Measurements from ENCODE around the gene CCDC6. TPM values are rescaled to one million over a fixed set of nuclear protein-coding genes. Genes with fewer than 3 reads are reported as not detected.
"Not testable (repeated sequence)": the region's sequence is repeated elsewhere in the genome, so short reads cannot be mapped to it uniquely, and the experiment has no call there.

Gene CCDC6
- 100 to 1,000 TPM in 1 of 4 donors, 10 to 100 TPM in 3; 65.5 to 104 (median 76.2) TPM for total RNA-seq

DNA sequence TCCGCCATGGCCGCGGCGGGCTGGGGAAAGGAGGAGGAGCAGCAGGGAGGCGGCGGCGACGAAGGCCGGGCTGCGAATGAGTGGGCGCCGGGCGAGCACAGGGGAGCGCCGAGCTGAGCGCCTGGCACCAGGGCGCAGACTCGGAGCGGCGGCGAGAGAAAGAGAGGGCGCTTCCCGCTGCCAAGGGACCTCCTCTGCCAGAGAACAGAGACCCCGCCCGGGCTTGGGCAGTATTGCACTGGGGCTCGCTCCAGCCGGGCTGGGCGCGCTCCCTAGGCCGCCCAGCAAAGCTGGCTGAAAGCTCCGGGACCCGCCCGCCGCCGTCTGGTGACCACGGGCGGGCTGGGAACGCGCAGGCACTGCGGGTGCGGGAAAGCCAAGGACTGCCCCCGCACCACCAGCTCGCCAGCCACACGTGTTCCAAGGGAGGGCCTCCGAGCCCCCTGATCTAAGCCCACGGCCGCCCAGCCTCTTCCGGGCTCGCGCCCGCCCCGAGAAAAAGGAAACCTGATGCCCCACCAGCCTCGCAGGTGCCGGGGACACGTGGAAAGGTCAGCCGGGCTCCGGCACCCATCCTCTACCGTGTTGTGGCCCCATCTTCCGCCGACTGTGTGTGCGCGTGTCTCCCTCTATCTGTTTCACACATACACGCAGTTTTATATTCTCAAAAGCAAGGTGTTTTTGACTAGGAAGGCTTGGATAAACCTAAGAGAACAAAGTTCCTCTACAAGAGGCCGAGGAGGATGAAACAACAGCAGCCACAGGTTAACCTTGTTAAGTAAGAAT is at the start of gene CCDC6:
CCDC6 (minus strand) TSS at position 140 of the 786 bp plus-strand sequence; CDS start at position 8, 132 bp downstream.
- peak; percentile 88 to 98 for DNase-seq (ENCODE audit: low spot score in 2 of 2)
- TF ChIP-seq POLR2A (IDR thresholded peaks at IDR 0.05): peak in 1 of 2 donors; percentile 33
- TF ChIP-seq, protein P1, sequence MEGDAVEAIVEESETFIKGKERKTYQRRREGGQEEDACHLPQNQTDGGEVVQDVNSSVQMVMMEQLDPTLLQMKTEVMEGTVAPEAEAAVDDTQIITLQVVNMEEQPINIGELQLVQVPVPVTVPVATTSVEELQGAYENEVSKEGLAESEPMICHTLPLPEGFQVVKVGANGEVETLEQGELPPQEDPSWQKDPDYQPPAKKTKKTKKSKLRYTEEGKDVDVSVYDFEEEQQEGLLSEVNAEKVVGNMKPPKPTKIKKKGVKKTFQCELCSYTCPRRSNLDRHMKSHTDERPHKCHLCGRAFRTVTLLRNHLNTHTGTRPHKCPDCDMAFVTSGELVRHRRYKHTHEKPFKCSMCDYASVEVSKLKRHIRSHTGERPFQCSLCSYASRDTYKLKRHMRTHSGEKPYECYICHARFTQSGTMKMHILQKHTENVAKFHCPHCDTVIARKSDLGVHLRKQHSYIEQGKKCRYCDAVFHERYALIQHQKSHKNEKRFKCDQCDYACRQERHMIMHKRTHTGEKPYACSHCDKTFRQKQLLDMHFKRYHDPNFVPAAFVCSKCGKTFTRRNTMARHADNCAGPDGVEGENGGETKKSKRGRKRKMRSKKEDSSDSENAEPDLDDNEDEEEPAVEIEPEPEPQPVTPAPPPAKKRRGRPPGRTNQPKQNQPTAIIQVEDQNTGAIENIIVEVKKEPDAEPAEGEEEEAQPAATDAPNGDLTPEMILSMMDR (IDR thresholded peaks at IDR 0.05): peak in 1 of 3 donors; percentile 1
- WGBS, 2 donors: 0 to 1% methylated on average over 12 to 62 of the region's 64 CpGs
- intact Hi-C loops (cut with DNase I; ENCODE audit: low total_unique reads): no loop called here
- peak within 1 kb of the TSS; percentile 92 for H3K4me3 ChIP-seq (ENCODE audit: low read depth, poor library complexity, severe bottlenecking)

DNA sequence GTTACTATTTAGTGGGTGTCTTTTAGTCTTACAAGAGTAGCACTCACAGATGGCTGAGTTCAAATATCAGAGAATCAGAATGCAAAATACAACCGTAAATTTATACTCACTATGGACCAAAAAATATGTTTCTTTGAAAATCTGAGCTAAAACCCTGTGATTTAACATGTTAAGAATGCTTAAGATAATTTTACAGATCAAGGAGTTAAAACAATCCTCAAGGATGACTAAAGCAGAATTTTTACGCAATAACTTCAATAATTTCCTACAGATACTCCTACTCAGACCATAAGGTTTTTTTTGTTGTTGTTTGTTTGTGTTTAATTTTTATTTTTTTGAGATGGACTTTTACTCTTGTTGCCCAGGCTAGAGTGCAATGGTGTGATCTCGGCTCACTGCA is 47.9 kb upstream of the CCDC6 start:
- 84 to 87% methylated on average over 3 of the region's 3 CpGs for WGBS, 2 donors
- H3K4me3 ChIP-seq (ENCODE audit: low read depth, poor library complexity, severe bottlenecking): no peak overlapping the region
- no peak for DNase-seq (ENCODE audit: low spot score in 2 of 2)
- no peak for TF ChIP-seq POLR2A (IDR thresholded peaks at IDR 0.05)
- TF ChIP-seq, protein P1 (IDR thresholded peaks at IDR 0.05): no peak
- intact Hi-C loops (cut with DNase I; ENCODE audit: low total_unique reads): no loop called here

DNA sequence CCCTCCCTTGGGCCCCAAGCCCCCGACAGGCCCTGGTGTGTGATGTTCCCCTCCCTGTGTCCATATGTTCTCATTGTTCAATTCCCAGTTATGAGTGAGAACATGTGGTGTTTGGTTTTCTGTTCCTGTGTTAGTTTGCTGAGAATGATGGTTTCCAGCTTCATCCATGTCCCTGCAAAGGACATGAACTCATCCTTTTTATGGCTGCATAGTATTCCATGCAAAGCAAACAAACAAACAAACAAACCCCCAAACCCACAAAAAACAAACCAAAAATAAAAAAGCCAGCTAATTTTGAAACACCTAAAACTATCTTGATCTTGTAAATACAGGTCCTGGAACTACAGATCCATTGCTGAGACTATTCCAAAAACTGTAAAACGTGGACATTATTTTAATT is 47.4 kb upstream of the CCDC6 start:
- H3K4me3 ChIP-seq (ENCODE audit: low read depth, poor library complexity, severe bottlenecking); intact Hi-C loops (cut with DNase I; ENCODE audit: low total_unique reads); DNase-seq (ENCODE audit: low spot score in 2 of 2): not testable (repeated sequence)
- 77 to 82% methylated on average over 2 of the region's 2 CpGs for WGBS, 2 donors

GRCh38 chr10:59950105-59950504 is 43.7 kb upstream of the CCDC6 start:
- TF ChIP-seq, protein P1 (IDR thresholded peaks at IDR 0.05): no peak
- TF ChIP-seq POLR2A (IDR thresholded peaks at IDR 0.05): no peak
- WGBS, 2 donors: 47 to 53% methylated on average over 2 of the region's 2 CpGs
- H3K4me3 ChIP-seq (ENCODE audit: low read depth, poor library complexity, severe bottlenecking): no peak overlapping the region
- no peak for DNase-seq (ENCODE audit: low spot score in 2 of 2)
- intact Hi-C loops (cut with DNase I; ENCODE audit: low total_unique reads): no loop called here

DNA sequence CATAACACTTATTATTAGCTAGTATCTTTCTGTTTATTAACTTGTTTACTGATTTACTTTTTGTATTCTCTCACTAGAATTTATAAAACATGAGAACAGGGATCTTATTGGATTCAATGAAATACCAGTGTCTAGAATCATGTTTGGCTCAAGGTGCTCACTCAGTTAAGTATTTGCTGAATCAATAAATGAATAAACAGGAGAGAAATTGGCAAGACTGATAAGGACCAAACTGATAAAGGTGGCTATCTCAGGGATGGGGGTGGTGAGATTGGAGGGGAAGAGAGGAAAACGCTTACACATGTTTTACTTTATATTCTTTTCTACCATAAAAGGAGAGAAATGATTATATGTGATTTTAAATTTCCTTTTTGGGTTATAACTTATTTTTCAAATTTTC is 43.3 kb upstream of the CCDC6 start:
- H3K4me3 ChIP-seq (ENCODE audit: low read depth, poor library complexity, severe bottlenecking): no peak overlapping the region
- 73 to 92% methylated on average over 1 of the region's 1 CpG for WGBS, 2 donors
- intact Hi-C loops (cut with DNase I; ENCODE audit: low total_unique reads): no loop called here
- DNase-seq (ENCODE audit: low spot score in 2 of 2): no peak
- TF ChIP-seq, protein P1 (IDR thresholded peaks at IDR 0.05): no peak
- no peak for TF ChIP-seq POLR2A (IDR thresholded peaks at IDR 0.05)

DNA sequence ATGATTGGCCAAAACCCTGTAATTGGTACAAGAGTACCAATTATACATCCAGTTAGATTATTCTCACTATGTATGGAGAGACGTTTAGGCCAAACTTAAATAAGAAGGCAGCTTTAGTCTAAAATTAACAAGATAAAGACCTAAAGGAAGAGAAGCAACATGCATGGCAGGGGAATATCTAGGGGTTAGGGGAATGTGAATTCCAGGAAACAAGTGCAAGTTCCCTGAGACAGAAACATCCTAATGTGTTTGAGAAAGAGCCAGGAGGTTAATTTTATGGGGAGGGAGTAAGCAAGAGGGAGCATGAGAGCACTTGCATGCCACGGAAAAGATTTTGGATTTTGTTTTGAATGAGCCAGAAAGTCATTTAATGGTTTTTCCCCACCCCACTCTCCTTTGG is 39.6 kb upstream of the CCDC6 start:
- TF ChIP-seq, protein P1 (IDR thresholded peaks at IDR 0.05): no peak
- TF ChIP-seq POLR2A (IDR thresholded peaks at IDR 0.05): no peak
- H3K4me3 ChIP-seq (ENCODE audit: low read depth, poor library complexity, severe bottlenecking): no peak overlapping the region
- 38 to 45% methylated on average over 2 of the region's 2 CpGs for WGBS, 2 donors
- no peak for DNase-seq (ENCODE audit: low spot score in 2 of 2)
- intact Hi-C loops (cut with DNase I; ENCODE audit: low total_unique reads): no loop called here

Measured in lower leg skin (tissue), 4 donors.